Measurements from ENCODE around the gene LRRC10B.

DNA sequence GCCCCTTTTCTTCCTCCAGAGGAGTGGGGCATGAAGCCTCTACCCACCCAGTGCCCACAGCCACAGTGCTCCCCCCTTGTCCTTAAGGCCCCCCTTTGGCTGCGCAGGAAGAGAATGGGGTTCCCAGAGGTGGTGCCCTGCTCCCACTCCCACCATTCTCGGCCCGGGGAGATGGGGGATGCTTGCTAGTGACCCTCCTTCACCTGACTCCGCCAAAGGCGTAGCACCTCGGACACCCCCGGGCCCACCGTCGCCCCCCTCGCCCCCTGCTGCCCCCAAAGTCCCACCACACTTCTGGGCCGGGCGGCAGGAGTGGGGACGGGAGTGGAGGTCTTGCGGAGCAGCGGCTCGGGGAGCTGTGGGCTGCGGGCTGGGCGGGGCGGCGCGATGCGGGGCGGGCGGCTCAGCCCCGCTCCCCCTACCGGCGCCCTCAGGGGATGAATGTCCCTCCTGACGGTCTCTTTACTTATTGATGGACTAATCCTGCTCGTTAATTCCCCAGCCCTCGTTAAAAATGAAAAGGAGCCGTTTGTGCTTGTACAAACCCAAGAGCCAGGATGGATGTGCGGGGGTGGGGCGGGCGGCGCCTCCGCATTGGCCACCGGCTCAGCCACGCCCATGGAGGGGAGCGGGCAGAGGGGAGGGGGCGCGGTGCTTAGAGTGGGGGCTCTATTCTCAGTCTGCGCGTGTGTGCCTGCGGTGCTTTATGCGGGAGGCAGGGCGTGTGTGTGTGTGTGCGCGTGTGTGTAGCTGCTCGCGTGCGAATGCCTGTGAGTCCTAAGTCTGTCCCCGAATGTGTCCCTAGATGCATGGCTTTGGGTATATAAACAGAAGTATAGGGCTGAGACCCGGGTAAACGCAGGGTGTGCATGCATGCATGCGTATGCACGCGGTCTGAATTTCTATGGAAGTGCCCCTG lies 46.8 kb downstream of the LRRC10B start:
- TF ChIP-seq, protein P1, sequence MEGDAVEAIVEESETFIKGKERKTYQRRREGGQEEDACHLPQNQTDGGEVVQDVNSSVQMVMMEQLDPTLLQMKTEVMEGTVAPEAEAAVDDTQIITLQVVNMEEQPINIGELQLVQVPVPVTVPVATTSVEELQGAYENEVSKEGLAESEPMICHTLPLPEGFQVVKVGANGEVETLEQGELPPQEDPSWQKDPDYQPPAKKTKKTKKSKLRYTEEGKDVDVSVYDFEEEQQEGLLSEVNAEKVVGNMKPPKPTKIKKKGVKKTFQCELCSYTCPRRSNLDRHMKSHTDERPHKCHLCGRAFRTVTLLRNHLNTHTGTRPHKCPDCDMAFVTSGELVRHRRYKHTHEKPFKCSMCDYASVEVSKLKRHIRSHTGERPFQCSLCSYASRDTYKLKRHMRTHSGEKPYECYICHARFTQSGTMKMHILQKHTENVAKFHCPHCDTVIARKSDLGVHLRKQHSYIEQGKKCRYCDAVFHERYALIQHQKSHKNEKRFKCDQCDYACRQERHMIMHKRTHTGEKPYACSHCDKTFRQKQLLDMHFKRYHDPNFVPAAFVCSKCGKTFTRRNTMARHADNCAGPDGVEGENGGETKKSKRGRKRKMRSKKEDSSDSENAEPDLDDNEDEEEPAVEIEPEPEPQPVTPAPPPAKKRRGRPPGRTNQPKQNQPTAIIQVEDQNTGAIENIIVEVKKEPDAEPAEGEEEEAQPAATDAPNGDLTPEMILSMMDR (IDR thresholded peaks at IDR 0.05), result peak in 1 of 6 experiments; percentile 10
- TF ChIP-seq POLR2A (IDR thresholded peaks at IDR 0.05), result no peak

Measured in thyroid gland (tissue), 4 donors.